Measurements from ENCODE around the gene LRP1B. TPM values are rescaled to one million over a fixed set of nuclear protein-coding genes. Genes with fewer than 3 reads are reported as not detected.

The LRP1B gene
- total RNA-seq, 4 donors from 2014 or later: 0.42 to 0.71 (median 0.65) TPM

- no peaks in the 10 kb centered on the region for H3K36me3 ChIP-seq
- H3K4me3 ChIP-seq: no peak overlapping the region
- H3K27ac ChIP-seq (replicated peaks in 1 of 4): no peak overlapping the region
- TF ChIP-seq CTCF (IDR thresholded peaks at IDR 0.05) (no peak), POLR2AphosphoS5 (IDR thresholded peaks at IDR 0.05) (no peak), EP300 (IDR thresholded peaks at IDR 0.05) (no peak), POLR2A (IDR thresholded peaks at IDR 0.05; ENCODE audit: low read depth) (no peak)
- DNase-seq (ENCODE audit: extremely low spot score): no peak
- H3K9me3 ChIP-seq: no peaks in the 10 kb centered on the region
- intact Hi-C loops (cut with DNase I): no loop called here
- H3K27me3 ChIP-seq: no peaks in the 10 kb centered on the region
- no peaks in the 10 kb centered on the region for H3K4me1 ChIP-seq
Measured at GRCh38 chr2:141633132-141633531, 497.7 kb downstream of the LRP1B start.

GRCh38 chr2:141630407-141630930 lies 500.3 kb downstream of the LRP1B start:
- no peak for DNase-seq (ENCODE audit: extremely low spot score)
- Histone ChIP-seq H3K4me3 (no peak overlapping the region), H3K36me3 (no peaks in the 10 kb centered on the region), H3K4me1 (no peaks in the 10 kb centered on the region), H3K27me3 (no peaks in the 10 kb centered on the region), H3K9me3 (no peaks in the 10 kb centered on the region), H3K27ac (replicated peaks in 1 of 4) (no peak overlapping the region)
- WGBS: 64% methylated on average over 3 of the region's 3 CpGs
- no peak for TF ChIP-seq POLR2A (IDR thresholded peaks at IDR 0.05; ENCODE audit: low read depth)
- TF ChIP-seq CTCF (IDR thresholded peaks at IDR 0.05): no peak
- TF ChIP-seq POLR2AphosphoS5 (IDR thresholded peaks at IDR 0.05): no peak
- TF ChIP-seq EP300 (IDR thresholded peaks at IDR 0.05): no peak
- intact Hi-C loops (cut with DNase I): no loop called here

GRCh38 chr2:141620372-141620771 lies 510.4 kb downstream of the LRP1B start:
- DNase-seq (ENCODE audit: extremely low spot score): no peak
- intact Hi-C loops (cut with DNase I): no loop called here
- Histone ChIP-seq H3K27me3 (no peaks in the 10 kb centered on the region), H3K4me1 (no peaks in the 10 kb centered on the region), H3K9me3 (no peaks in the 10 kb centered on the region), H3K27ac (replicated peaks in 1 of 4) (no peak overlapping the region), H3K4me3 (no peak overlapping the region), H3K36me3 (no peaks in the 10 kb centered on the region)
- TF ChIP-seq POLR2AphosphoS5 (IDR thresholded peaks at IDR 0.05) (no peak), CTCF (IDR thresholded peaks at IDR 0.05) (no peak), POLR2A (IDR thresholded peaks at IDR 0.05; ENCODE audit: low read depth) (no peak), EP300 (IDR thresholded peaks at IDR 0.05) (no peak)

- H3K27ac ChIP-seq (replicated peaks in 1 of 4): no peak overlapping the region
- intact Hi-C loops (cut with DNase I): no loop called here
Measured at GRCh38 chr2:141618457-141618856, 512.4 kb downstream of the LRP1B start.

More at GRCh38 chr2:141618457-141618856, 512.4 kb downstream of the LRP1B start:
- Histone ChIP-seq H3K4me3 (no peak overlapping the region), H3K27me3 (no peaks in the 10 kb centered on the region), H3K4me1 (no peaks in the 10 kb centered on the region), H3K9me3 (no peaks in the 10 kb centered on the region), H3K36me3 (no peaks in the 10 kb centered on the region)
- 89% methylated on average over 2 of the region's 2 CpGs for WGBS
- no peak for TF ChIP-seq EP300 (IDR thresholded peaks at IDR 0.05)
- no peak for TF ChIP-seq POLR2A (IDR thresholded peaks at IDR 0.05; ENCODE audit: low read depth)
- no peak for TF ChIP-seq POLR2AphosphoS5 (IDR thresholded peaks at IDR 0.05)
- no peak for TF ChIP-seq CTCF (IDR thresholded peaks at IDR 0.05)
- DNase-seq (ENCODE audit: extremely low spot score): no peak

All from esophagus muscularis mucosa (tissue), 4 donors.